DMS 273 (cell line): ENCODE results near the gene ZNF428.
"Not testable (repeated sequence)": the region's sequence is repeated elsewhere in the genome, so short reads cannot be mapped to it uniquely, and the experiment has no call there.

Experiments used
- DNase-seq: peaks from one replicate; lab custom pipeline; 2025; ENCODE audit not compliant: unreplicated experiment; lab: John Stamatoyannopoulos, UW

ZNF428 gene, protein sequence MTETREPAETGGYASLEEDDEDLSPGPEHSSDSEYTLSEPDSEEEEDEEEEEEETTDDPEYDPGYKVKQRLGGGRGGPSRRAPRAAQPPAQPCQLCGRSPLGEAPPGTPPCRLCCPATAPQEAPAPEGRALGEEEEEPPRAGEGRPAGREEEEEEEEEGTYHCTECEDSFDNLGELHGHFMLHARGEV

DNA sequence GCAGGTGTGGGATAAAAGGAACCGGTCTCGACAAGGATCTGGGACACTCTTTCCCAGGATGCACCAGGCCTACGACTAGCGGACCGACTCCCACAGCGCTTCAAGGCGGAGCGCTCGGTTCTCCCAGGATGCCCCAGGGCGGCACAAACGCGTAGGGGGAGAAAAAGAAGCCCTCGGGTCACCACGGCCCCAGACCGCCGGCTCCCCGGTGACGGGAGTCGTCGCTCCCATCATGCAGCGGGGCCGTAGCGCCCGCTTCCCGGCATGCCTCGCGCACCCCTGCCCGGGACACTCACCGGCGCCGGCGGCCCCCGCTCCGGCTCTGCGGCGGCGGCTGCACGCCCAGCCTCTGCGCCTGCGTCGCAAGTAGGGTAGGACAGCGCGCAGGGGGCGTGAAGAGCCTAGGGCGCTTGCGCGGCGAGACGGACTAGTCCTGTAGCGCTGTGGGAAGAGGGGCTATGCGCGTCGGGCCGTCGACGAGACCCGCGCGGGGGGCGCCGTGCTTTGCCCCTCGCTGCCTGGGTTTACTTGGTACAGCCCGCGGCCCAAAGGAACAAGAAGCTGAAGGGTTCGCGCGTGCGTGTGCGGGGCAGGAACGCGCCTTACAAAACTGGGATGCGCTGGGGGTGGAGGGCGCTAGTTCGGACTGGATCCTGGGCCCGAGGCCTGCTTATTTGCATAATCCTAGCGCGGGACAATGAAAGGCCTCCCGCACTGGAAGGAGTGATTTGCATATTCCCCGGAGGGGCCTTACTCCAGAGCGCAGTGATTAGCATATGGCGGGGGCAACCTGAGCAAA is at the start of gene ZNF428:
Gene ZNF428, minus strand, starts transcription at position 368 of the 799 bp plus-strand sequence. CDS start 5,325 bp downstream, outside the sequence.
- DNase-seq, result peak; percentile 95

DNA sequence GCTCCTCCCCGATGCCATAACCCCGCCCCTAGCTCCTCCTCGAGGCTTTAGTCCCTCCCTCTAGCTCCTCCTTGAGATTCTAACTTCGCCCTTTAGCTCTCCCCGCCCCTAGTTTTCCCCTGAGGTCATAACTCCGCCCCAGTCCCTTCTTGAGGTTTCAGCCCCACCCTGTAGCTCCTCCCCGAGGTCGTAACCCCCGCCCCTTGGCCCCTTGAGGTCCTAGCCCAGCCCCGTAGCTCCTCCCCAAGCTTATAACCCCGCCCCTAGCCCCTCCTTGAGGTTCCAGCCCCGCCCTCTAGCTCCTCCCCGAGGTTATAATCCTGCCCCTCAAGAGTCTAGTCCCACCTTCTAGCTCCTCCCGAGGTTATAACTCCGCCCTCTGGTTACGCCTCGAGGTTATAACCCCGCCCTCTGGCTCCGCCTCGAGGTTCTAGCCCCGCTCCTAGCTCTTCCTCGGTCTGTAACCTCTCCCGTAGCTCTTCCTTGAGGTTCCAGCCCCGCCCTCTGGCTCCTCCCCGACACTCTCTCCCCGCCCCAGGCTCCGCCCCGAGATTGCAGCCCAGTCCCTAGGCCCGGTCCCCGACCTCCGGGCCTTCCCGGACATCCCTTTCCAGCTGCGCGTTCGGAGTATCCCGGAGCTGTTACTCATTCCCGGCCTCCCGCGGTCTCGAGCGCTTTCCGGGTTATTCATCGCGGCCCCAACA is 49.1 kb upstream of the ZNF428 start:
- DNase-seq, result peak; percentile 99

DNA sequence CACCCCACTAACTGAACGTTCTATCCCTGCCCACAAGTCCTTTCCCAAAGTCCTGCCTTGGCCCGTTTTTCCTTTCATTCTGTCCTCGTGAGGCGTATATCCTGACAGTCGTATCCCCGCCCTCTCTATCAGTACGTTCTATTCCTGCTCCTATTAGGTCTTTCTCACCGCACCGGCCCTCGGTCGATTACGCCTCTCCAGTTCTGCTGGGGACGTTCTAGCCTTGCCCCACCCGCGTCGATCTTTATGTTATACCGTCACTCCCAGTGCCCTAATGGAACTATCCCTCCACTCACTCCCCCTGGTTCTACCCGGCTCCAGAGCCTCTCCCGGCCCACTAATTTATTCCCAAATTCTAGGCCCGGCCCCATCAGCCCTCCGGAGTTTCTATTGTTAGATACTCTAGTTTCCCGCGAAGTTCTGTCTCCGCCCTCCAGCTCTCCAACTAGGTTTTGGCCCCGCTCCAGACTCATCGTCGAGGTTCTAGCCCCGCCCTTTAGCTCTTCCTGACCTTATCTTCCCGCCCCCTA is 48.5 kb upstream of the ZNF428 start:
- DNase-seq, result no peak

DNA sequence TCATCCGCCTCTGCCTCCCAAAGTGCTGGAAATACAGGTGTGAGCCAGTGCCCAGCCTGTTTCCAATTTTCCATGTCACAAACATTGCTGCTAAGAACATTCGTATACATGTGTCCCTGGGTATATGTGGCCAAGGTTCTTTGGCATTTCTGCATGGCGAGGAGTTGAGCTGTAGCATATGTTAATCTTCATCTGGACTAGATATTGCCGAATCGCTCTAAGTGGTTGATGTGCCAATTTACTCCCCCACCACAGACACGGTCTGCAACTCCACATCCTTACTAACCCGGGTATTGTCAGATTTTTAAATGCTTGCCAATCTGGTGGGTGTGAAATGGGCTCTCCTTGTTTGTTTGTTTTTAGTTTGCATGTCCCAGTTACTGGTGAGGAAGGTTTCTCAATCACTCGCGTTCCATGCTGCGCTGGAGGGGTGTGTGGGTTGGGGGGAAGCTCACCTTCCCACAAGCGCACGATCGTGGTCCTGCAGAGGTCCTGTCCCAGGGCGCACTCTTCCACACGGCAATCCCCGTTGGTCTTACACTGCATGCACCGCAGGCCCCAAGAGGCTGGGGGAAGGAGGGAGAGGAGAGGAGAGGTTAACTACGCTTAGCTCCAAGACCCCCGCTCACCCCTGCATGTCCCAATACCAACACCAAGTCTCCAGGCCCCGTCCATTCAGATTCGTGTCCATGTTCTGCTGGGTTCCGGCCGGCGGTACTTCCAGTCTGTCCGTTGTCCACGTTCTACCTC is 47.9 kb upstream of the ZNF428 start:
- DNase-seq, result no peak

DNA sequence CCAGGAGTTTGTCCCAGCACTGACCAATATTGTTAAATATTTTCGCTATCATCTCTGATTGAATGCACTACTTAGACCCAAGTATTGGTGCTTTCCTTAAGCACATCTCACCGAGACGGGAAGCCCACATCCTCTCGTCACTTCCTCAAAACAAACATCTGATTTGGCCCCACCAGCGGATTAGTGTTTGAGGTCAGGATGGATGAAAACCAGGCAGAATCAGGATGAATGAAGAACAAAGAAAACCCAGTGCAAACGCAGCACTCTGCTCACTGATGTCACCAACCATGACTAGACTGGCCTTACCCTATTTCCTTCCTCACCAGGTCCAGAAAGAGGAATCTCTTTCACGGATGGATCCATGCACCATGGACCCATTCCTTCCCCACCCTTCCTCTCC is 44.6 kb upstream of the ZNF428 start:
- DNase-seq, result no peak

DNA sequence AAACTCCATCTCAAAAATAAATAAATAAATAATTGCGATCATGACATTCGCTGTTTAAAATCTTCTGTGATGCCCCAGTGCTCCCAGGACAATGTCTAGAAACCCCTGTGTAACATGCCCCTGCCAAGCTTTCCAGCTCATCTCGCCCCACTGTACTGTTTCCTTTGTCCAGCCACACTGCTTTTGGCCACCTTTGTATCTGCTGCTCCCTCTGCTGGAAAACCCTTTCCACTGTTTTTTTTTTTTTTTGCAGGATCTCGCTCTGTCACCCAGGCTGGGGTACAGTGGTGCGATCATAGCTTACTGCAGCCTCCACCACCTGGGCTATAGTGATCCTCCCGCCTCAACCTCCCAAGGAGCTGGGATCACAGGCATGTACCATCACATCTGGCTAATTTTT is 43.1 kb upstream of the ZNF428 start:
- DNase-seq, result peak; percentile 29

DNA sequence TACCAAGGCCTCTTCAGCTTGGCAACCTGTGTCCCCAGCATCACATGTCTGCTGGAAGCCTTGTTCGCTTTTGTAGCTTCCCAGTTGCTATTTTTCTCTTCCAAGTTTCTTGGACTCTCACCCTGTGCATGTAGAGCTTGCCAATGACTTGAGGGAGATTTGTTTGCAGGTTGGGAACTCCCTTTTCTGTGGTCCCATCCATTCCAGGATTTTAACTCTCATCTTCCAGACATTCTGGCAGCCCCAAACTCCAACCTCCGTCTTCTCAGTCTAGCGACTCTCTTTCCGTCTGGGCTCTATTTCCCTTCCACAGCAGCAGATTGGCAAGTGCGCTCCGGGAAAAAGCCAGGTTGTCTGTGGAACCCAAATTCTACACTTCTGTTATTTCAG is 41.5 kb upstream of the ZNF428 start:
- no peak for DNase-seq

DNA sequence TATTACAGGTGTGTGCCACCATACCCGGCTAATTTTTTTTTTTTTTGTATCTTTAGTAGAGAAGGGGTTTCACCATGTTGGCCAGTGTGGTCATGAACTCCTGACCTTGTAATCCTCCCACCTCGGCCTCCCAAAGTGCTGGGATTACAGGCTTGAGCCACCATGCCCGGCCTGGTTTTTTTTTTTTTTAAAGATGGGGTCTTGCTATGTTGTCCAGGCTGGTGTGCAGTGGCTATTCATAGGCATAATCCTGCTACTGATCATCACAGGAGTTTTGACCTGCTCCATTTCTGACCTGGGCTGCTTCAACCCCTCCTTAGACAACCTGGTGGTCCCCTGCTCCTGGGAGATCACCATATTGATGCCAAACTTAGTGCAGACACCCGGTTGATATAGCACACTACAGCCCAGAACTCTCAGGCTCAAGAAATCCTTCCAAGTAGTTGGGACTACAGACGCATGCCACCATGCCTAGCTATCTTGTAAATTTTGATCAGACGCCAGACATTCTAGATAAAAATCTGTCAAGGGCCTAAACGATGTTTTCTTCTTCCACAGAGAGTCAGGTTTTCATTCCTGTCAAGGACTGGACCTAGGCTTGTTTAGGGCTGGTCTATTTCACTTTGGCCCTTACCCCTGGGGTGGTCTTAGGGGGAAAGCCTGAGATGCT is 41.0 kb upstream of the ZNF428 start:
- no peak for DNase-seq

DNA sequence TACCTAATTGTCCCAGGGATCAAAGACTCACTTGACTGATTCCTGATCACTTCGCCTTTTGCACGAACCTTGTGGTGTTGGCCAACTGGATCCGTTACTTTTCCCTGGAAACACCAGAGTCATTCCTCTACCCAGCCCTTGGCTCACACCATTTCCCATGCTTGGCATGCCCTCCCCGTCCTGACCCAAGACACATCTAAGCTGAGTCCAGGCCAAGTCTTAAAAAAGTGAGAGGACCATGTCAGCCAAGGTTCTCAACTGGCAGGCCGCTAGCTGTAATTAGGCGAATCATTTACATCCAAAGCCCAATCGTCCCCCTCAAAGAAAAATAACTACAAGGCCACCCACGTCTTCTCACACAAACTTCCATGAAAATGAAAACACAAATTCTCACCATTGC is 39.1 kb upstream of the ZNF428 start:
- no peak for DNase-seq

DNA sequence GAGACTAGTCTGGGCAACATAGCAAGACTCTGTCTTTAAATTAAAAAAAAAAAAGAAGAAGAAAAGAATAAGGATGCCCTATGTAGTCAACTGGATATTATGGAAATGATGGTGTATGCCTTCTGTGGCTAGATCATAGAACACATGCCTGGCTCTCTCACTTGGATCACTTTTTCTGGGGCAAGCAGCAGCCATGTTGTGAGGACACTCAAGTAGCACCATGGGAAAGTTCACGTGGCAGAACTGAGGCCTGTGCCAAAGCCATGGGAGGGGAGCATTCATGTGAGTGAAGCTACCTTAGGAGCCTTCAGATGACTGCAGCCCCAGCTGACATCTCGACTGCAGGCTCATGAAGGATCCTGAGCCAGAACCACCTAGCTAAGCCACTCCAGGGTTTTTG is 38.6 kb upstream of the ZNF428 start:
- no peak for DNase-seq

DNA sequence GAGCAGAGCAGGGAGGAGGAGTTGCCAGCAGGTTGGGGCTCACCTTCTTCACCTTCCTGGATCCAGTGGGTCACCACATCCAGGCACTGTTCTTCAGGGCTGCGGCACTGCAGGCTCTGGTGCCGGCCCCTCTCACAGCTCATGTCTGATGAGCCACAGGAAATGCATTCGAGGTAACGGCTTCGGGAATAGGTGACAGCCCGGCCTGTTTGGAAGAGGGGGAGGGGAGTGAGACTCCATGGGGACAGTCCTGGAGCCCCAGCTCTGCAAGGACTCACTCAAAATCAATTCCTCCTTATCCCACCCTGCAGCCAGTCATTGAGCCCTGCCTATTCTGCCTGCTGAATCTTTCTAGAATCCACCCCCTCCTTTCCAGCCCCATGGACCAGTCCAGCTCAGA is 37.0 kb upstream of the ZNF428 start:
- no peak for DNase-seq

DNA sequence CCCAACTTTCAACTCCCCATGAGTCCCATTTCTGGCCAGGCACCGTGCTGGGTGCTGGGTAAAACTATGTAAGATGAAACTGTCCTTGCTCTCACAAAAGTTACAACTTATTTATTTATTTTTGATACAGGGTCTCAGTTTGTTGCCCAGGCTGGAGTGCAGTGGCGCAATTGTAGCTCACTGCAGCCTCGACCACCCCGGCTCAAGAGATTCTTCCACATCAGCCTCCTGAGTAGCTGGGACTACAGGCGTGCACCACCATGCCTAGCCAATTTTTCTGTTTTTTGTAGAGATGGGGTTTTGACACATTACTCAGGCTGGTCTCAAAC is 33.1 kb upstream of the ZNF428 start:
- no peak for DNase-seq

DNA sequence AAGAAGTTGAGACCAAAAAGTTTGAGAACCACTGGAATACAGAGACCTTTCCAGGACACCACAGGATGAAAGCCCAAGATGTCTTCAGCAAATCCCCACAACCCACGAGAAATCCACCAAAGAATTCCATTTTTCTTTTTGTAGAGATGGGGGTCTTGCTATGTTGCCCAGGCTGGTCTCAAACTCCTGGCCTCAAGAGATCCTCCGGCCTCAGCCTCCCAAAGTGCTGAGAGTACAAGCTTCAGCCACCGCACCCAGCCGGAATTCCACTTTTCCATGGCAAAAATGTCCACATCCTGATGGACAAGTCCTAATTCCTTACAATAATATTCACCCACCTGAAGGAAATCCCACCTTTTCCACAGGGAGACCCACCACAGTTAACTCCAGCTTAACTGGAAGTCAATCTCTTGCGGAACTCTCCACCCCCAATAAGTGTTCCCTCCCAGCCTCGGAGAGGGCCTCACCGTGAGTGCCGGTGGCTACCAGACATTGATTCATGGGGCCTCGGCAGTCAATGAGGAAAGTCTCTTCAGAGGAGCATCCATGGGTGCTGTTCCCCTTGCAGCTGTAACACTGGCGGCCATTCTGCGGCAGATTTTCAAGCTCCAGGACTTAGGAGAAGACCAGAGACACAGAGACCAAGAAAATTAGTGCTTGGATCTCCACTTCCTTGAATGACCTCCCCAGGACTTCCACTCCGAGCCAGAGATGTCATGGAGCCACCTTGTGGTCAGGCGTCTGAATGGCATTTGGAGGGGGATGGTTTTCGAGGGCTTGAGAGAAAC is 32.5 kb upstream of the ZNF428 start:
- peak; percentile 84 for DNase-seq

DNA sequence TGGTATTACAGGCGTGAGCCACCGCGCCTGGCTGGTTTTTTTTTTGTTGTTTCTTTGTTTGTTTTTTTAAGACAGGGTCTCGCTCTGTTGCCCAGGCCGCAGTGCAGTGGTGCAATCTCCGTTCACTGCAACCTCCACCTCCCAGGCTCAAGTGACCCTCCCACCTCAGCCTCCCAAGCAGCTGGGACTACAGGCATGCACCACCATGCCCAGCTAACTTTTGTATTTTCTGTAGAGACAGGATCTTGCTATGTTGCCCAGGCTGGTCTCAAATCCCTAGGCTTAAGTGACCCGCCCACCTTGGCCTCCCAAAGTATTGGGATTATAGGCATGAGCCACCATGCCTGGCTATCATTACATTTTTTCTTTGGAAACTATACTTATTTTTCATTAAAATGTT is 30.8 kb upstream of the ZNF428 start:
- not testable (repeated sequence) for DNase-seq

DNA sequence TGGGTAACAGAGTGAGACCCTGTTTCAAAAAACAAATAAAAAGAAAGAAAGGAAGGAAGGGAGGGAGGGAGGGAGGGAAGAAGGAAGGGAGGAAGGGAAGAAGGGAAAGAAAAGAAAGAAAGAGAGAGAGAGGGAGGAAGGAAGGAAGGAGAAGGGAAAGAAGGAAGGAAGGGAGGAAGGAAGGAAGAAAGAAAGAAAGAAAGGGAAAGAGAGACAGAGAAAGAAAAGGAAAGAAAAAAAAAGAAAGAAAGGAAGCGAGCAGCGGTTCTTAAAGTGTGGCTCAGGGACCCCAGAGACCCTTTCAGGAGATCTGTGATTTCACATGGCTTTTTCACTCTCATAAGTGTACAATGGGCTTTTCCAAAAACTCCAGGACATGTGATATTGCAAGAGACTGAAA is 30.1 kb upstream of the ZNF428 start:
- DNase-seq, result no peak

DNA sequence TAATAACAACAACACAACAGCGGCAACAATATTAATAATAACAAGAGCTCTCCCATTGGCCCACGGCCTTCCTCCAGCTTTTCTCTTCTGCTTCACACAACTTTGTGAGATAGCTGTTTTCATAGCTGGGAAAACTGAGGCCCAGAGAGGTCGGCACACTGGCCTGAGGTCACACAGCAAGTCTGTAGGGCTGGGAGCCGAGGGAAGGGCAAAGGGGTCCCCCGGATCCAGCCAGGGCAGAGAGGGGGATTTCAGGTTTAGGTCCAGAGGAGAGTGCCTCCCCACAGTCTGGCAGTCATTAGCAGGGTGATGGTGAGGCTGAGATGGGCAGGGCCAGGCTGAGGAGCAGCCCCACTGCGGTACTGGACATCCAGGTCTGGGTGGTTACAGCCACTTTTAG is 29.2 kb upstream of the ZNF428 start:
- no peak for DNase-seq

DNA sequence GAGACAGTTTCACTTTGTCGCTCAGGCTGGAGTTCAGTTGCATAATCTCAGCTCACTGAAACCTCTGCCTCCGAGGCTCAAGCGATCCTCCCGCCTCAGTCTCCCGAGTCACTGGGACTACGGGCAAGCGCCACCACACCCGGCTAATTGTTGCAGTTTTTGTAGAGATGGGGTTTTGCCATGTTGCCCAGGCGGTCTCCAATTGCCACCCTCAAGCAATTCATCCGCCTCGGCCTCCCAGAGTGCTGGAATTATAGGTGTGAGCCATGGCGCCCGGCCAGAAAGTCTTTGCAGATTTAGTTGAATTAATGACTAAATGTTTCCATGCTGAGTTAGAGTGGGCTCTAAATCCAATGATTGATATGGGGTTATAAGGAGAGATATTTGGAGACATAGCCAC is 24.8 kb upstream of the ZNF428 start:
- DNase-seq, result no peak

DNA sequence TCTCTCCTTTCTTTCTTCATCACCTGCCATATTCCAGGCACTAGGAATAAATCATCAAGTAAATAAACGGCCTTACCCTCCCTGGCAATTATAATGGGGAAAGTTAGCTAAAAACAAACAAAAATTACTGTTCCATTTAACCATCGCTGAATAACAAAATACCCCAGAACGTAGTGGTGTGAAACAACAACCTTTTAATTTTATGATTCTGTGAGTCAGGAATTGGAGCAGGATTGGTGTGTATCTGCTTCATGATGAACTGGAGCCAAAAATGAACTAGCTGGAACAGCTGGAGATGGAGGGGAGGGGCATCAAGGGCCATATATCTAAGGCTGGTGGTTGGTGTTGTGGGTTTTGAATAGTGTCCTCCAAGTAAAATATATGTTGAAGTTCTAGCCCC is 23.9 kb upstream of the ZNF428 start:
- DNase-seq, result peak; percentile 22

DNA sequence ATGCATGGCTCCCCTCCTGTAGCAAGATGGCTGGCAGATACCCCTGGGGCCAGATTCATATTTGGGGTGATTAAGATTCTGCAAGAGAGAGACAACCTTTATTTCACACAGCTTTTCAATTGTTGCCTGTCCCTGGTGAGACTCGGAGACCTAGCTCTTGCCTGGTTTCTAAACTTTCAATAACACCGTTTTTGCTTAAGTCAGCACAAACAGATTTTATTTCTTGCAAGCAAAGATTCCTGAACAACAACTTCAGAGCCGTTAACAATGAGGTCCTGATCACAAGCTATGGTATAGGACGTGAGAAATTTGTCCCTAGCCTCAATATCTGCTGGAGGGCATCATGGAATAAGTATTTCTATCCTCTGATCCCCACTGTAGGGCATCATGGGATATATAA is 23.1 kb upstream of the ZNF428 start:
- DNase-seq, result no peak

DNA sequence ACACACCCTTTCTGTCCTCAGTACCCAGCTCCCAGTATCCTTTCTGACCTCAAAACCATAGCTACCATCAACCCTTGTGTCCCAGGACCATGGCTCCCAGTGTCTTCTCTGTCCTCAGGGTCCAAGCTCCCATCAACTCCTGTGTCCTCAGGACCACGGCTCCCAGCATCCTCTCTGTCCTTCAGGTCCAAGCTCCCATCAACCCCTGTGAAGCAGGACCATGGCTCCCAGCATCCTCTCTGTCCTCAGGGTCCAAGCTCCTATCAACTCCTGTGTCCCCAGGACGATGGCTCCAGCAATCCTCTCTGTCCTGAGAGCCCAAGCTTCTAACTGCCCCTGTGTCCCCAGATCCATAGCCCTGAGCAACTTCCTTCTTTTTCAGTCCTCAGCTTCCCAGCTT is 21.9 kb upstream of the ZNF428 start:
- no peak for DNase-seq
